ENCODE results near the gene EVA1A.

- no peak for TF ChIP-seq POLR2A (IDR thresholded peaks at IDR 0.05; ENCODE audit: low read depth, low read length)
- no peak for TF ChIP-seq POLR2AphosphoS5 (IDR thresholded peaks at IDR 0.05; ENCODE audit: low read depth, low read length)
Measured at GRCh38 chr2:75569546-75569945, 8.8 kb upstream of the EVA1A start.

All from GM12892 (cell line).